Keratinocyte (primary cell): Measurements from ENCODE around the gene CNOT6. TPM values are rescaled to one million over a fixed set of nuclear protein-coding genes. Genes with fewer than 3 reads are reported as not detected.

Source experiments
- DNase-seq: peaks from one replicate; pipeline ENCODE4 v3.0.0-alpha.2; 2011; ENCODE audit warnings: low read depth, missing footprints, low spot score
- FAIRE-seq: peaks from 2 replicates; lab custom pipeline; 2011; peaks lifted over from hg19 to GRCh38; lab: Jason Lieb, UNC
- H2AFZ ChIP-seq: 2 replicates; pipeline ENCODE4 v1.6.0; 2012; ENCODE audit warnings: low read length, control low read depth, inconsistent platforms; ENCODE audit not compliant: control insufficient read depth
- H3K27ac ChIP-seq: 2 replicates; pipeline ENCODE4 v1.5.1; 2011; ENCODE audit warnings: low read length; ENCODE audit not compliant: control insufficient read depth, insufficient read depth
- H3K27me3 ChIP-seq: 3 replicates; pipeline ENCODE4 v1.6.0; 2011; ENCODE audit warnings: low read length; ENCODE audit not compliant: control insufficient read depth, insufficient read depth; ENCODE audit errors: extremely low read depth
- H3K36me3 ChIP-seq, 2 experiments: 2 replicates in 1 of 2; 3 replicates in 1 of 2; pipeline ENCODE4 v1.5.1; 2011; ENCODE audit warnings: low read length in 2 of 2, mild to moderate bottlenecking in 1 of 2; ENCODE audit not compliant: control insufficient read depth in 2 of 2, insufficient read depth in 2 of 2; ENCODE audit errors: extremely low read depth in 1 of 2
- H3K4me1 ChIP-seq: 3 replicates; pipeline ENCODE4 v1.5.1; 2011; ENCODE audit warnings: low read length; ENCODE audit not compliant: control insufficient read depth, insufficient read depth; ENCODE audit errors: extremely low read depth
- H3K4me2 ChIP-seq: 3 replicates; pipeline ENCODE4 v1.6.0; 2011; ENCODE audit warnings: low read depth, low read length; ENCODE audit not compliant: control insufficient read depth, insufficient read depth; ENCODE audit errors: extremely low read depth
- H3K4me3 ChIP-seq, 3 experiments: fragments of 200-600 bp in 1 of 3; sonication (generic) in 1 of 3; 2 replicates in 2 of 3; 3 replicates in 1 of 3; pipeline ENCODE4 v1.5.1; 2011 to 2016; ENCODE audit warnings: low read length in 3 of 3, mild to moderate bottlenecking in 3 of 3, control low read depth in 2 of 3, inconsistent platforms in 1 of 3, low read depth in 1 of 3, mixed read lengths in 1 of 3, mixed run types in 1 of 3, moderate library complexity in 1 of 3; ENCODE audit not compliant: control insufficient read depth in 2 of 3, insufficient read depth in 2 of 3; ENCODE audit errors: extremely low read depth in 1 of 3
- H3K79me2 ChIP-seq: 2 replicates; pipeline ENCODE4 v1.6.0; 2012; ENCODE audit warnings: low read length; ENCODE audit not compliant: control insufficient read depth, insufficient read depth
- H3K9ac ChIP-seq: 3 replicates; pipeline ENCODE4 v1.6.0; 2011; ENCODE audit warnings: low read length; ENCODE audit not compliant: control insufficient read depth, insufficient read depth; ENCODE audit errors: extremely low read depth
- H3K9me1 ChIP-seq: 3 replicates; pipeline ENCODE4 v1.6.0; 2011; ENCODE audit warnings: low read length; ENCODE audit not compliant: control insufficient read depth, insufficient read depth; ENCODE audit errors: extremely low read depth
- H3K9me3 ChIP-seq: 2 replicates; pipeline ENCODE4 v1.5.1; 2012; ENCODE audit warnings: low read depth, low read length; ENCODE audit not compliant: control insufficient read depth
- H4K20me1 ChIP-seq: 3 replicates; pipeline ENCODE4 v1.6.0; 2011; ENCODE audit warnings: low read length; ENCODE audit not compliant: control insufficient read depth, insufficient read depth; ENCODE audit errors: extremely low read depth
- EZH2 ChIP-seq: IDR thresholded peaks from one replicate; pipeline ENCODE4 v1.6.1; 2012; ENCODE audit warnings: inconsistent platforms, mild to moderate bottlenecking, low read length, moderate library complexity
- dilution Hi-C: fragments of 300-500 bp; cut with MboI; formaldehyde crosslinking; loops from one replicate; pipeline ENCODE4 v1.7.0; 2020; ENCODE audit warnings: low sequenced_read_pairs; ENCODE audit not compliant: extremely low pct_ligation_motif_present
- polyA plus RNA-seq, 5 experiments: library from polyadenylated mRNA; depleted of rRNA in 3 of 5; stranded (reverse) in 3 of 5; stranded (forward) in 1 of 5; unstranded in 1 of 5; fragments of >200 nt; gene quantifications; 1 replicate in 1 of 5; 2 replicates in 3 of 5; 3 replicates in 1 of 5; pipeline versions ENCODE4 v1.2.1 to v1.2.3, GENCODE V29; 2011 to 2012; ENCODE audit warnings: missing spikeins in 2 of 5, low read depth in 1 of 5, low replicate concordance in 1 of 5
- TF ChIP-seq, protein P1 (sequence below), 3 experiments: IDR thresholded peaks in 1 of 3; conservative IDR thresholded peaks in 1 of 3; optimal IDR thresholded peaks in 1 of 3; 2 replicates in 2 of 3; 3 replicates in 1 of 3; pipeline versions ENCODE3 to v1.5.1; 2011; ENCODE audit warnings: low read length in 3 of 3, mild to moderate bottlenecking in 3 of 3, moderate library complexity in 2 of 3, control low read depth in 1 of 3, inconsistent platforms in 1 of 3; ENCODE audit not compliant: insufficient read depth in 2 of 3; ENCODE audit errors: extremely low read depth in 1 of 3

CNOT6 gene
- polyA plus RNA-seq, 1 donor (not counting 4 experiments of a cell fraction or from before 2014, with no cell fraction given): 29.7 TPM

GRCh38 chr5:180618829-180619562 lies 124.8 kb downstream of the CNOT6 start:
- no peaks in the 10 kb centered on the region for H3K79me2 ChIP-seq
- DNase-seq (no peak), FAIRE-seq (no peak)
- no peaks in the 10 kb centered on the region for H3K9me1 ChIP-seq
- no peaks in the 10 kb centered on the region for H3K9me3 ChIP-seq
- H3K27me3 ChIP-seq: peaks cover 35% of the 10 kb centered on the region
- H3K9ac ChIP-seq: no peak overlapping the region
- no peak overlapping the region for H3K27ac ChIP-seq
- H3K4me3 ChIP-seq: peak overlapping the region in 1 of 3 experiments; percentile 46
- H3K36me3 ChIP-seq: no peaks in the 10 kb centered on the region
- H3K4me2 ChIP-seq: peak overlapping the region; percentile 60
- TF ChIP-seq, protein P1, sequence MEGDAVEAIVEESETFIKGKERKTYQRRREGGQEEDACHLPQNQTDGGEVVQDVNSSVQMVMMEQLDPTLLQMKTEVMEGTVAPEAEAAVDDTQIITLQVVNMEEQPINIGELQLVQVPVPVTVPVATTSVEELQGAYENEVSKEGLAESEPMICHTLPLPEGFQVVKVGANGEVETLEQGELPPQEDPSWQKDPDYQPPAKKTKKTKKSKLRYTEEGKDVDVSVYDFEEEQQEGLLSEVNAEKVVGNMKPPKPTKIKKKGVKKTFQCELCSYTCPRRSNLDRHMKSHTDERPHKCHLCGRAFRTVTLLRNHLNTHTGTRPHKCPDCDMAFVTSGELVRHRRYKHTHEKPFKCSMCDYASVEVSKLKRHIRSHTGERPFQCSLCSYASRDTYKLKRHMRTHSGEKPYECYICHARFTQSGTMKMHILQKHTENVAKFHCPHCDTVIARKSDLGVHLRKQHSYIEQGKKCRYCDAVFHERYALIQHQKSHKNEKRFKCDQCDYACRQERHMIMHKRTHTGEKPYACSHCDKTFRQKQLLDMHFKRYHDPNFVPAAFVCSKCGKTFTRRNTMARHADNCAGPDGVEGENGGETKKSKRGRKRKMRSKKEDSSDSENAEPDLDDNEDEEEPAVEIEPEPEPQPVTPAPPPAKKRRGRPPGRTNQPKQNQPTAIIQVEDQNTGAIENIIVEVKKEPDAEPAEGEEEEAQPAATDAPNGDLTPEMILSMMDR (optimal IDR thresholded peaks at IDR 0.05 in 1 of 3, IDR thresholded peaks at IDR 0.05 in 1 of 3, conservative IDR thresholded peaks at IDR 0.05 in 1 of 3; ENCODE audit: extremely low read depth in 1 of 3, insufficient read depth in 2 of 3, low read length in 3 of 3): peak in 2 of 3 experiments; percentile 43 to 67
- TF ChIP-seq EZH2: no peak
- no peaks in the 10 kb centered on the region for H3K4me1 ChIP-seq
- dilution Hi-C loops: no loop called here
- H2AFZ ChIP-seq: peak overlapping the region; percentile 51
- no peaks in the 10 kb centered on the region for H4K20me1 ChIP-seq

DNA sequence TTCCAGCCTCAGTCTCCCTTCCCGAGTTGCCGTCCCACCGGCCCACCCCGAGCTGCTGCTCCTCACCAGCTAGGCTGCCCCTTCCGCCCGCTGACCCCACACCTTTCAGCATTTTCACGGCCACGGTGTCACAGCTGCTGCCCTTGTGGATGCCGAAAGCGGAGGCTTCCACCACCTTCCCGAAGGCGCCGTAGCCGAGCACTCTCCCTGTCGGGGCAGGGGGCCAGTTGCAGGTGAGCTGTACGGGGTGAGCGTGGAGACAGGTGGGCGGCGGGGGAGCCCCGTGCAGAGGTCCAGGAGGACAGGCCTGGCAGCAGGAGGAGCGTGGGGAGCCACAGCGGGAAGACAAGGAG lies 125.4 kb downstream of the CNOT6 start:
- FAIRE-seq (no peak), DNase-seq (no peak)
- no peaks in the 10 kb centered on the region for H3K9me3 ChIP-seq
- H3K27me3 ChIP-seq: peaks cover 35% of the 10 kb centered on the region
- dilution Hi-C loops: no loop called here
- no peaks in the 10 kb centered on the region for H3K9me1 ChIP-seq
- H3K9ac ChIP-seq: no peak overlapping the region
- no peak overlapping the region for H2AFZ ChIP-seq
- H3K27ac ChIP-seq: no peak overlapping the region
- H3K36me3 ChIP-seq: no peaks in the 10 kb centered on the region
- H4K20me1 ChIP-seq: no peaks in the 10 kb centered on the region
- no peaks in the 10 kb centered on the region for H3K79me2 ChIP-seq
- H3K4me1 ChIP-seq: no peaks in the 10 kb centered on the region
- TF ChIP-seq, protein P1 (optimal IDR thresholded peaks at IDR 0.05 in 1 of 3, IDR thresholded peaks at IDR 0.05 in 1 of 3, conservative IDR thresholded peaks at IDR 0.05 in 1 of 3; ENCODE audit: extremely low read depth in 1 of 3, insufficient read depth in 2 of 3, low read length in 3 of 3): no peak
- TF ChIP-seq EZH2: peak; percentile 50
- H3K4me2 ChIP-seq: peak overlapping the region; percentile 60
- no peak overlapping the region for H3K4me3 ChIP-seq
